Stimulated activated CD4-positive, alpha-beta T cell treated with anti-CD3 and anti-CD28 coated beads, Interleukin-4, amount 100 ng/mL, for 24 hours (primary cell): Measurements from ENCODE around the gene DPH1.
A peak's percentile ranks its signal among the peaks of the same experiment; 100 is the strongest.

Source experiments
- DNase-seq: peaks from one replicate; pipeline ENCODE4 v3.0.0-alpha.2; 2020

DPH1 gene

GRCh38 chr17:2027528-2028233 lies 2.3 kb upstream of the DPH1 start:
- no peak for DNase-seq

- DNase-seq = no peak
These were observed 1.7 kb upstream of the DPH1 start for GRCh38 chr17:2028234-2028614.

GRCh38 chr17:2028737-2029136 lies 1.2 kb upstream of the DPH1 start:
- no peak for DNase-seq

- DNase-seq = peak; percentile 68
These were observed 818 bp downstream of the DPH1 start for GRCh38 chr17:2030779-2031163.

GRCh38 chr17:2033153-2033552 lies 3.2 kb downstream of the DPH1 start:
- DNase-seq = no peak

- DNase-seq = no peak
These were observed 4.2 kb downstream of the DPH1 start for GRCh38 chr17:2034157-2034556.

GRCh38 chr17:2034806-2035540 lies 5.0 kb downstream of the DPH1 start:
- no peak for DNase-seq

GRCh38 chr17:2035541-2036488 lies 5.9 kb downstream of the DPH1 start:
- DNase-seq = no peak

GRCh38 chr17:2037155-2037554 lies 7.2 kb downstream of the DPH1 start:
- no peak for DNase-seq

- DNase-seq = no peak
These were observed 10.4 kb downstream of the DPH1 start for GRCh38 chr17:2040219-2040827.

- DNase-seq = no peak
These were observed 11.1 kb downstream of the DPH1 start for GRCh38 chr17:2040942-2041560.

GRCh38 chr17:2041561-2042389 lies 11.8 kb downstream of the DPH1 start, which contains the start of gene OVCA2:
TSS of gene OVCA2 (plus strand) at chr17:2042022. CDS start at chr17:2042048, 26 bp downstream.
- peak; percentile 97 for DNase-seq

GRCh38 chr17:2042390-2042847 lies 12.5 kb downstream of the DPH1 start:
- DNase-seq = no peak

- DNase-seq = no peak
These were observed 13.0 kb downstream of the DPH1 start for GRCh38 chr17:2042933-2043332.

GRCh38 chr17:2043785-2044184 lies 13.8 kb downstream of the DPH1 start:
- no peak for DNase-seq

- DNase-seq = no peak
These were observed 14.4 kb downstream of the DPH1 start for GRCh38 chr17:2044263-2044894.

GRCh38 chr17:2047590-2047989 lies 17.6 kb downstream of the DPH1 start:
- DNase-seq = no peak

- DNase-seq = no peak
These were observed 18.9 kb downstream of the DPH1 start for GRCh38 chr17:2048805-2049204.

- DNase-seq = peak; percentile 91
These were observed 19.7 kb downstream of the DPH1 start for GRCh38 chr17:2049333-2050299.
